ENCODE measurements around the gene WNT4.

DNA sequence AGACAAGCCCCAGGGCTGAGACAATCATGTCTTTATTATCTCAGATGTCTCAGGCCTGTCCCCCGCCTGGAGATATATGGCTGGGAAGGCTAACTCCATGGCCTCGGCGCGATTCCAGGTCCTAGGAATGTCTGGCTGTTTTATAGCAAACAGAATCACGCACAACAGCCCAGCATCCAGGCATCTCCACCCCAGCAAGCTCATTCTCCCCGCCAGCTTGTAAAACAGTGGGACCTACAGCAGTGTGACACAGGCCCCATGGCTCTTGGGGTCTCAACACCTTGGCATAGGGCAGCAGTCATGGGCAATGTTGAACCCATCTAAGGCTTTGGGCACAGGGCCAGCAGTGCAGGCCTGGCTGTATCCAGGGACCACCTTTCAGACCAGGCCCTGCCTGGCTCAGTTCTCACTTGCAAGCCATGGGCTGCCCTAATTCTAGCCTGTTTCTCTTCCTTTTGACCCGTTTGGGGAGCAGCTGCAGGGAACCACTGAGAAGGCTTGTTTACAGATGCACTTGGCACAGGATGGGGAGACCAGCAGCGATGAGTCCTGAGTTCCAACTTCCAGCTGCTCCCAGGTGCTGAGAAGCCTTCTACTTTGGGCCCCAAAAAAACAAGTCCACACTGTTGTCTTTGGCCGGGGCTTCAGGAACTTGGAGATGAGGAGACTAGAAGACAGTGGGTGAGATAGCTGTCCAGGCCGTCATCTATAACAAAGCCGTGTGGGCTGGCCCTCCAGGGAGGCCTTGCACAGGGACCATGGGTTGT is 34.4 kb downstream of the WNT4 start:
- TF ChIP-seq CTCF (IDR thresholded peaks at IDR 0.05) (no peak), MAX (IDR thresholded peaks at IDR 0.05) (no peak), HOXA7 (CRISPR knock-in tag; IDR thresholded peaks at IDR 0.05) (no peak), POLR2A (IDR thresholded peaks at IDR 0.05; ENCODE audit: low read length) (no peak), JUN (IDR thresholded peaks at IDR 0.05) (no peak), CBX2 (IDR thresholded peaks at IDR 0.05; ENCODE audit: borderline replicate concordance, low read depth) (no peak), TP53 (CRISPR knock-in tag; IDR thresholded peaks at IDR 0.05) (no peak), RCOR1 (IDR thresholded peaks at IDR 0.05; ENCODE audit: low read depth, low read length) (no peak), EP300 (IDR thresholded peaks at IDR 0.05) (no peak)
- TF ChIP-seq, protein P1, sequence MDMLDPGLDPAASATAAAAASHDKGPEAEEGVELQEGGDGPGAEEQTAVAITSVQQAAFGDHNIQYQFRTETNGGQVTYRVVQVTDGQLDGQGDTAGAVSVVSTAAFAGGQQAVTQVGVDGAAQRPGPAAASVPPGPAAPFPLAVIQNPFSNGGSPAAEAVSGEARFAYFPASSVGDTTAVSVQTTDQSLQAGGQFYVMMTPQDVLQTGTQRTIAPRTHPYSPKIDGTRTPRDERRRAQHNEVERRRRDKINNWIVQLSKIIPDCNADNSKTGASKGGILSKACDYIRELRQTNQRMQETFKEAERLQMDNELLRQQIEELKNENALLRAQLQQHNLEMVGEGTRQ (IDR thresholded peaks at IDR 0.05), result no peak

Measured in A549 (cell line).